ENCODE results near the gene UNKL. TPM values are rescaled to one million over a fixed set of nuclear protein-coding genes. Genes with fewer than 3 reads are reported as not detected.

UNKL gene
- total and polyA plus RNA-seq, 2 of the 8 experiments (the other 6 are each of a cell fraction or from before 2014, with no cell fraction given) = 25.1 to 31.8 TPM

- no peak for TF ChIP-seq KDM1A (IDR thresholded peaks at IDR 0.05; ENCODE audit: borderline replicate concordance, low read length)
- TF ChIP-seq BACH1 (IDR thresholded peaks at IDR 0.05; ENCODE audit: low read length) = no peak
- no peak for TF ChIP-seq CBX5 (IDR thresholded peaks at IDR 0.05; ENCODE audit: low read depth, low read length)
- TF ChIP-seq GTF2F1 (IDR thresholded peaks at IDR 0.05; ENCODE audit: borderline replicate concordance, low read depth, low read length) = no peak
- TF ChIP-seq SP4 (IDR thresholded peaks at IDR 0.05; ENCODE audit: low read length) = no peak
- no peak for TF ChIP-seq BRCA1 (IDR thresholded peaks at IDR 0.05; ENCODE audit: low read depth, low read length)
- no peak for TF ChIP-seq SIX5 (IDR thresholded peaks at IDR 0.05; ENCODE audit: low read depth, low read length)
These were observed 36.3 kb upstream of the UNKL start (continued) for GRCh38 chr16:1450841-1451240.
